ENCODE measurements around the gene ACTL10.
A peak's percentile ranks its signal among the peaks of the same experiment; 100 is the strongest.

ACTL10 gene

DNA sequence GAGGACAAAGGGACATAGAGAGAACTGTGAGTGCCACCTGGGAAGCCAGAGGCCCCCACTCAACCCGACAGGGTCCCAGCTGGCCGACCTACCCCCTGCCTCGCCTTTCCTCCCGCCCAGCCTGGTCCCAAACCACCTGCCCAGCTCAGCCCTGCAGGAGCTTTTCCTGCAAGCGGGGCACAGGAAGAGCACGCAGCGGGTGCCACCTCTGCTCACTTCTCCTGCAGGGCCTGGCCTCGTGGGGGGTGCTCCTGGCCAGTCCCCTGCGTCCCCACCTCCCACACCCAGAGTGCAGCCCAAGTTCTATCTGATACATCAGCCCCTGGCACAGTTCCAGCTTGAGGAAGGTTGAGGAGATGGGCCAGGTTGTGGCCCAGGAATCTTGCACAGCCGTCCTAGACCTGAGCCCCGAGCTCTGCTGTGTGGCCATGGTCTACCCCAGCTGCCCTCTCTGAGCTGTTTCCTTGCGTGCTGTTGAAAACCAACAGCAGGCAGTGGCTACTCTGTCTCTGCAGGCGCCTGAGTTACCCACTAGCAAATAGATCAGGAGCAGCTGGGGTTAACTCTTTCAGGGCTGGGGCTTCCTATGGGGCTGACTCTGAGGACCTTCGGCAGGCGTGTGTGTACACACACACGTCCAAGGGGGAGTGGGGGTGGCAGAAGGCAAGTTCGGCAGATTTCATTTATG lies 5.8 kb downstream of the ACTL10 start:
- Histone ChIP-seq H3K27ac (ENCODE audit: extremely low read depth, low read depth, low read length) (no peak overlapping the region), H3K4me3 (ENCODE audit: low read depth, low read length) (peak overlapping the region; percentile 61; the same call in 1 of the 2 replicates), H3K36me3 (ENCODE audit: control insufficient read depth in 2 of 2, insufficient read depth in 1 of 2, low read length in 2 of 2) (peaks cover 1 to 67% of the 10 kb centered on the region in 2 experiments; a peak in 2 of 3 replicates), H3K9me3 (ENCODE audit: control insufficient read depth, insufficient read depth, low read depth, low read length) (no peaks in the 10 kb centered on the region), H3K4me1 (ENCODE audit: control insufficient read depth, insufficient read depth, low read length) (no peaks in the 10 kb centered on the region; the same call in 1 of the 2 replicates)
- POLR2A ChIA-PET = interaction anchor here (1.0 to 1.9 kb wide), 2 partner anchors 9 to 13 kb away, joined by 3 to 8 read pairs; no protein-coding TSS in a partner anchor
- no peak for TF ChIP-seq ZNF48 (tag by site-specific recombination; IDR thresholded peaks at IDR 0.05)
- no peak for TF ChIP-seq EGR2 (tag by site-specific recombination; IDR thresholded peaks at IDR 0.05; ENCODE audit: low read depth)
- TF ChIP-seq, protein P1, sequence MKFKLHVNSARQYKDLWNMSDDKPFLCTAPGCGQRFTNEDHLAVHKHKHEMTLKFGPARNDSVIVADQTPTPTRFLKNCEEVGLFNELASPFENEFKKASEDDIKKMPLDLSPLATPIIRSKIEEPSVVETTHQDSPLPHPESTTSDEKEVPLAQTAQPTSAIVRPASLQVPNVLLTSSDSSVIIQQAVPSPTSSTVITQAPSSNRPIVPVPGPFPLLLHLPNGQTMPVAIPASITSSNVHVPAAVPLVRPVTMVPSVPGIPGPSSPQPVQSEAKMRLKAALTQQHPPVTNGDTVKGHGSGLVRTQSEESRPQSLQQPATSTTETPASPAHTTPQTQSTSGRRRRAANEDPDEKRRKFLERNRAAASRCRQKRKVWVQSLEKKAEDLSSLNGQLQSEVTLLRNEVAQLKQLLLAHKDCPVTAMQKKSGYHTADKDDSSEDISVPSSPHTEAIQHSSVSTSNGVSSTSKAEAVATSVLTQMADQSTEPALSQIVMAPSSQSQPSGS (tag by site-specific recombination; IDR thresholded peaks at IDR 0.05; ENCODE audit: low read depth) = no peak
- peak; percentile 100 for TF ChIP-seq ZIC2 (tag by site-specific recombination; IDR thresholded peaks at IDR 0.05)
- no peak for TF ChIP-seq ZNF146 (tag by site-specific recombination; IDR thresholded peaks at IDR 0.05)
- TF ChIP-seq, protein P2, sequence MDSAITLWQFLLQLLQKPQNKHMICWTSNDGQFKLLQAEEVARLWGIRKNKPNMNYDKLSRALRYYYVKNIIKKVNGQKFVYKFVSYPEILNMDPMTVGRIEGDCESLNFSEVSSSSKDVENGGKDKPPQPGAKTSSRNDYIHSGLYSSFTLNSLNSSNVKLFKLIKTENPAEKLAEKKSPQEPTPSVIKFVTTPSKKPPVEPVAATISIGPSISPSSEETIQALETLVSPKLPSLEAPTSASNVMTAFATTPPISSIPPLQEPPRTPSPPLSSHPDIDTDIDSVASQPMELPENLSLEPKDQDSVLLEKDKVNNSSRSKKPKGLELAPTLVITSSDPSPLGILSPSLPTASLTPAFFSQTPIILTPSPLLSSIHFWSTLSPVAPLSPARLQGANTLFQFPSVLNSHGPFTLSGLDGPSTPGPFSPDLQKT (IDR thresholded peaks at IDR 0.05; ENCODE audit: borderline replicate concordance, low read depth, low read length) = no peak
- TF ChIP-seq ZNF341 (tag by site-specific recombination; IDR thresholded peaks at IDR 0.05; ENCODE audit: low read depth) = peak; percentile 27; the same call in 1 of the 2 replicates
- TF ChIP-seq GLIS1 (tag by site-specific recombination; IDR thresholded peaks at IDR 0.05) = peak; percentile 89
- TF ChIP-seq, protein P3, sequence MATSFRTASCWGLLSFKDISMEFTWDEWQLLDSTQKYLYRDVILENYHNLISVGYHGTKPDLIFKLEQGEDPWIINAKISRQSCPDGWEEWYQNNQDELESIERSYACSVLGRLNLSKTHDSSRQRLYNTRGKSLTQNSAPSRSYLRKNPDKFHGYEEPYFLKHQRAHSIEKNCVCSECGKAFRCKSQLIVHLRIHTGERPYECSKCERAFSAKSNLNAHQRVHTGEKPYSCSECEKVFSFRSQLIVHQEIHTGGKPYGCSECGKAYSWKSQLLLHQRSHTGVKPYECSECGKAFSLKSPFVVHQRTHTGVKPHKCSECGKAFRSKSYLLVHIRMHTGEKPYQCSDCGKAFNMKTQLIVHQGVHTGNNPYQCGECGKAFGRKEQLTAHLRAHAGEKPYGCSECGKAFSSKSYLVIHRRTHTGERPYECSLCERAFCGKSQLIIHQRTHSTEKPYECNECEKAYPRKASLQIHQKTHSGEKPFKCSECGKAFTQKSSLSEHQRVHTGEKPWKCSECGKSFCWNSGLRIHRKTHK (tag by site-specific recombination; IDR thresholded peaks at IDR 0.05) = no peak
- no peak for TF ChIP-seq SCRT1 (tag by site-specific recombination; IDR thresholded peaks at IDR 0.05; ENCODE audit: borderline replicate concordance)
- no peak for TF ChIP-seq ZNF664 (tag by site-specific recombination; IDR thresholded peaks at IDR 0.05)
- no peak for TF ChIP-seq ZNF221 (tag by site-specific recombination; IDR thresholded peaks at IDR 0.05; ENCODE audit: borderline replicate concordance)
- TF ChIP-seq ZBTB48 (tag by site-specific recombination; IDR thresholded peaks at IDR 0.05) = no peak
- TF ChIP-seq GLIS2 (tag by site-specific recombination; IDR thresholded peaks at IDR 0.05) = peak; percentile 87
- TF ChIP-seq ZNF544 (tag by site-specific recombination; IDR thresholded peaks at IDR 0.05) = no peak
- TF ChIP-seq, protein P4, sequence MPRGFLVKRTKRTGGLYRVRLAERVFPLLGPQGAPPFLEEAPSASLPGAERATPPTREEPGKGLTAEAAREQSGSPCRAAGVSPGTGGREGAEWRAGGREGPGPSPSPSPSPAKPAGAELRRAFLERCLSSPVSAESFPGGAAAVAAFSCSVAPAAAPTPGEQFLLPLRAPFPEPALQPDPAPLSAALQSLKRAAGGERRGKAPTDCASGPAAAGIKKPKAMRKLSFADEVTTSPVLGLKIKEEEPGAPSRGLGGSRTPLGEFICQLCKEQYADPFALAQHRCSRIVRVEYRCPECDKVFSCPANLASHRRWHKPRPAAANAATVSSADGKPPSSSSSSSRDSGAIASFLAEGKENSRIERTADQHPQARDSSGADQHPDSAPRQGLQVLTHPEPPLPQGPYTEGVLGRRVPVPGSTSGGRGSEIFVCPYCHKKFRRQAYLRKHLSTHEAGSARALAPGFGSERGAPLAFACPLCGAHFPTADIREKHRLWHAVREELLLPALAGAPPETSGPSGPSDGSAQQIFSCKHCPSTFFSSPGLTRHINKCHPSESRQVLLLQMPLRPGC (tag by site-specific recombination; IDR thresholded peaks at IDR 0.05) = no peak
- TF ChIP-seq, protein P5, sequence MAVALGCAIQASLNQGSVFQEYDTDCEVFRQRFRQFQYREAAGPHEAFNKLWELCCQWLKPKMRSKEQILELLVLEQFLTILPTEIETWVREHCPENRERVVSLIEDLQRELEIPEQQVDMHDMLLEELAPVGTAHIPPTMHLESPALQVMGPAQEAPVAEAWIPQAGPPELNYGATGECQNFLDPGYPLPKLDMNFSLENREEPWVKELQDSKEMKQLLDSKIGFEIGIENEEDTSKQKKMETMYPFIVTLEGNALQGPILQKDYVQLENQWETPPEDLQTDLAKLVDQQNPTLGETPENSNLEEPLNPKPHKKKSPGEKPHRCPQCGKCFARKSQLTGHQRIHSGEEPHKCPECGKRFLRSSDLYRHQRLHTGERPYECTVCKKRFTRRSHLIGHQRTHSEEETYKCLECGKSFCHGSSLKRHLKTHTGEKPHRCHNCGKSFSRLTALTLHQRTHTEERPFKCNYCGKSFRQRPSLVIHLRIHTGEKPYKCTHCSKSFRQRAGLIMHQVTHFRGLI (tag by site-specific recombination; IDR thresholded peaks at IDR 0.05) = no peak
- CTCF ChIA-PET = no interaction called here

DNA sequence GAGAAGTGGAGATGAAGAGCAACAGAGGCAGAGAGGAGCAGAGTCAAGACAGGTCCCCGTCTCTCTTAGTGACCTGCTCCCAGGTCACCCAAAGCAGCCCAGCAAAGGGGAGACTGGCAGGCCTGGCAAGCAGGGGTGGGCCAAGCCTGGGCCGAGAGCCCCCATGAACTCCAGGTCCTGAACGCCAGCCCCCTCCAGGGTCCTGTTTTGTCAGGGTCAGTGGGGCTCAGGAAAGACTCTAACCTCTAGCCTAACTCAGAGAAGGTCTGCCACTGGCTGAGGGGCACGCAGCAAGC lies 6.3 kb downstream of the ACTL10 start:
- Histone ChIP-seq H3K4me1 (ENCODE audit: control insufficient read depth, insufficient read depth, low read length) (no peaks in the 10 kb centered on the region; the same call in 1 of the 2 replicates), H3K4me3 (ENCODE audit: low read depth, low read length) (peak overlapping the region; percentile 61), H3K36me3 (ENCODE audit: control insufficient read depth in 2 of 2, insufficient read depth in 1 of 2, low read length in 2 of 2) (peaks cover 3 to 67% of the 10 kb centered on the region in 2 experiments; a peak in 2 of 3 replicates), H3K27ac (ENCODE audit: extremely low read depth, low read depth, low read length) (peak overlapping the region; percentile 46; the same call in 1 of the 2 replicates), H3K9me3 (ENCODE audit: control insufficient read depth, insufficient read depth, low read depth, low read length) (no peaks in the 10 kb centered on the region)
- POLR2A ChIA-PET = interaction anchor here (1.0 to 1.9 kb wide), 2 partner anchors 9 to 12 kb away, joined by 3 to 8 read pairs; no protein-coding TSS in a partner anchor
- CTCF ChIA-PET = no interaction called here
- TF ChIP-seq, protein P6, sequence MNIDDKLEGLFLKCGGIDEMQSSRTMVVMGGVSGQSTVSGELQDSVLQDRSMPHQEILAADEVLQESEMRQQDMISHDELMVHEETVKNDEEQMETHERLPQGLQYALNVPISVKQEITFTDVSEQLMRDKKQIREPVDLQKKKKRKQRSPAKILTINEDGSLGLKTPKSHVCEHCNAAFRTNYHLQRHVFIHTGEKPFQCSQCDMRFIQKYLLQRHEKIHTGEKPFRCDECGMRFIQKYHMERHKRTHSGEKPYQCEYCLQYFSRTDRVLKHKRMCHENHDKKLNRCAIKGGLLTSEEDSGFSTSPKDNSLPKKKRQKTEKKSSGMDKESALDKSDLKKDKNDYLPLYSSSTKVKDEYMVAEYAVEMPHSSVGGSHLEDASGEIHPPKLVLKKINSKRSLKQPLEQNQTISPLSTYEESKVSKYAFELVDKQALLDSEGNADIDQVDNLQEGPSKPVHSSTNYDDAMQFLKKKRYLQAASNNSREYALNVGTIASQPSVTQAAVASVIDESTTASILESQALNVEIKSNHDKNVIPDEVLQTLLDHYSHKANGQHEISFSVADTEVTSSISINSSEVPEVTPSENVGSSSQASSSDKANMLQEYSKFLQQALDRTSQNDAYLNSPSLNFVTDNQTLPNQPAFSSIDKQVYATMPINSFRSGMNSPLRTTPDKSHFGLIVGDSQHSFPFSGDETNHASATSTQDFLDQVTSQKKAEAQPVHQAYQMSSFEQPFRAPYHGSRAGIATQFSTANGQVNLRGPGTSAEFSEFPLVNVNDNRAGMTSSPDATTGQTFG (tag by site-specific recombination; IDR thresholded peaks at IDR 0.05; ENCODE audit: borderline replicate concordance) = no peak
- TF ChIP-seq, protein P7, sequence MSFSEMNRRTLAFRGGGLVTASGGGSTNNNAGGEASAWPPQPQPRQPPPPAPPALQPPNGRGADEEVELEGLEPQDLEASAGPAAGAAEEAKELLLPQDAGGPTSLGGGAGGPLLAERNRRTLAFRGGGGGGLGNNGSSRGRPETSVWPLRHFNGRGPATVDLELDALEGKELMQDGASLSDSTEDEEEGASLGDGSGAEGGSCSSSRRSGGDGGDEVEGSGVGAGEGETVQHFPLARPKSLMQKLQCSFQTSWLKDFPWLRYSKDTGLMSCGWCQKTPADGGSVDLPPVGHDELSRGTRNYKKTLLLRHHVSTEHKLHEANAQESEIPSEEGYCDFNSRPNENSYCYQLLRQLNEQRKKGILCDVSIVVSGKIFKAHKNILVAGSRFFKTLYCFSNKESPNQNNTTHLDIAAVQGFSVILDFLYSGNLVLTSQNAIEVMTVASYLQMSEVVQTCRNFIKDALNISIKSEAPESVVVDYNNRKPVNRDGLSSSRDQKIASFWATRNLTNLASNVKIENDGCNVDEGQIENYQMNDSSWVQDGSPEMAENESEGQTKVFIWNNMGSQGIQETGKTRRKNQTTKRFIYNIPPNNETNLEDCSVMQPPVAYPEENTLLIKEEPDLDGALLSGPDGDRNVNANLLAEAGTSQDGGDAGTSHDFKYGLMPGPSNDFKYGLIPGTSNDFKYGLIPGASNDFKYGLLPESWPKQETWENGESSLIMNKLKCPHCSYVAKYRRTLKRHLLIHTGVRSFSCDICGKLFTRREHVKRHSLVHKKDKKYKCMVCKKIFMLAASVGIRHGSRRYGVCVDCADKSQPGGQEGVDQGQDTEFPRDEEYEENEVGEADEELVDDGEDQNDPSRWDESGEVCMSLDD (tag by site-specific recombination; IDR thresholded peaks at IDR 0.05) = no peak
- TF ChIP-seq ZNF175 (tag by site-specific recombination; IDR thresholded peaks at IDR 0.05) = no peak
- TF ChIP-seq ZNF777 (tag by site-specific recombination; IDR thresholded peaks at IDR 0.05; ENCODE audit: borderline replicate concordance) = no peak
- TF ChIP-seq ZNF24 (tag by site-specific recombination; IDR thresholded peaks at IDR 0.05) = no peak
